ENCODE results near the gene KIAA0513.

The KIAA0513 gene

DNA sequence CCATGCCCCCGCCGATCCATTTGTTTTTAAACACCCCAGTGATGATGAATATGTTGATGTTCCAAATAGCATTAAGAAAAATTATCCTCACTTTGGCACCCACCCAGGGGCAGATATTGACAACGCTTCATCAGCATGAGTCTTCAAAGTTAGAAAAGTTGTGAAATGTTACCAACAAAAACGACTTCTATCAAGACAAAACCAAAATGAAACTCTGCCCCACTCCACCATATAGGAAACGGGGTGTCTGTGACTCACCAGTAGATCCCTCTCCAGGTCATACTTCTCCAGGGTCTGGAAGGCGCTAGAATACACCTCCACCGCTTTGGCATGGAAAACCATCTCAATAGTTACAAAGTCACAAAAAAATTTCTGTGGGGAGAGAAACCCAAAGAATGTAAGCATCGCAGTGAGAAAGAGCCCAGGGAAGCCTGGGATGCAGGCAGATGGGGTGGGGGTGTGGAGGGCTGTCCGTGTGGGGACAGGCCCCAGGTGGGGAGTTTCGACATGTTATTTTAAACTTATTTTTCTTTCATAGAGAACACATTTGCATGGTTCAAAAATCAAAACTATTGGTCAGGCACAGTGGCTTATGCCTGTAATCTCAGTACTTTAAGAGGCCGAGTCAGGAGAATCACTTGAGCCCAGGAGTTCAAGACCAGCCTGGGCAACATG lies 74.5 kb downstream of the KIAA0513 start:
- H3K4me2 ChIP-seq = peak overlapping the region; percentile 66 to 91 (median 83)
- H3K4me1 ChIP-seq = peaks cover 37 to 67% (median 60%) of the 10 kb centered on the region in 10 experiments
- peak overlapping the region in 7 of 11 experiments; percentile 8 to 69 (median 32); a peak in 9 of 22 replicates for H3K27ac ChIP-seq
- no peak overlapping the region for H3K9ac ChIP-seq
- no peak for TF ChIP-seq Cebpa-rat (IDR thresholded peaks at IDR 0.05)
- H4K20me1 ChIP-seq = no peaks in the 10 kb centered on the region
- H3K36me3 ChIP-seq = no peaks in the 10 kb centered on the region
- H3K27me3 ChIP-seq = no peaks in the 10 kb centered on the region
- no peak overlapping the region for H3K4me3 ChIP-seq
- no peaks in the 10 kb centered on the region for H3K9me3 ChIP-seq (replicated peaks in 1 of 11)

DNA sequence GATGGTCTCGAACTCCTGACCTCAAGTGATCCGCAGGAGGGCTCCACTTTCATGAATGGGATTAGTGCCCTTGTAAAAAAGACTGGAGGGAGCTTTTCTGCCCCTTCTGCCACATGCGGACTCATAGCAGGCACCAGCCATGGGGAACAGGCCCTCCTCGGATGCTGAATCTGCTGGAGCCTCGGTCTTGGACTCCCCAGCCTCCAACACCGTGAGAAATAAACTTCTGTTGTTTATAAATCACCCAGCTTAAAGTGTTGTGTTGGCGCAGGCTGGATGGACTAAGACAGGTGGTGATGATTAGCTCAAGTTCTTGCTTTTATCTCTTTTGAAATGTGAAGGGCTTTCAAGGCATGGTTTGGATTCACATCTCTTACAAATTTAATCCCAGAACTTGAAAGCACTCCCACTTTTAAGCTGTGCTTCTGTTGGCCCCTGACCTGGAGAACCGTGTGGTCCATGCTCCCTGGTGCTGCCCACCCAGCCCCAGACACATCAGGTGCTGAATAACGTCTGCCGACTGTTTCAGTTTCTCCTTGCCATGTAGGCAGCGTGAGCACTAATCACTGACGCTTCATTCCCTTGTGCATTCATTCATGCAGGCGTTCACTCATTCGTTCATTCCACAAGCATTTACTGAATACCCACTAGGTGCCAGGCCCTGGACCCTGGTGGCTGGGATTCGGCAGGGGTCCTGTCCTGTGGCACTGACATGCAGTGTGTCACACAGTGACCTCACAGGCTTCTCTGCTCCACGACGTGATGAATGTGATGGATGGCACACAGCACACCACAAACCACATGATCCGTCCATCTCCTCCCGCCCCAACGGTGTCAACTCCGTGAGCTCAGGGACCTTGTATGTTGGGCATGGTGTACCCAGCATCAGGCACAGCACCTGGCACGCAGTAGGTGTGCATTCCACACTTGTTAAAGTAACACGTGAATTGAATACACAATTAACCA lies 75.8 kb downstream of the KIAA0513 start:
- peak overlapping the region in 8 of 11 experiments; percentile 51 to 70 (median 62); a peak in 14 of 22 replicates for H3K27ac ChIP-seq
- no peaks in the 10 kb centered on the region for H3K36me3 ChIP-seq
- H4K20me1 ChIP-seq = no peaks in the 10 kb centered on the region
- no peaks in the 10 kb centered on the region for H3K27me3 ChIP-seq
- H3K9me3 ChIP-seq (replicated peaks in 1 of 11) = no peaks in the 10 kb centered on the region
- peak overlapping the region; percentile 66 to 91 (median 83) for H3K4me2 ChIP-seq
- peak overlapping the region in 4 of 11 experiments; percentile 30 to 60 (median 45); a peak in 4 of 22 replicates for H3K9ac ChIP-seq
- TF ChIP-seq Cebpa-rat (IDR thresholded peaks at IDR 0.05) = no peak
- H3K4me3 ChIP-seq = no peak overlapping the region
- H3K4me1 ChIP-seq = peaks cover 37 to 78% (median 65%) of the 10 kb centered on the region in 10 experiments

DNA sequence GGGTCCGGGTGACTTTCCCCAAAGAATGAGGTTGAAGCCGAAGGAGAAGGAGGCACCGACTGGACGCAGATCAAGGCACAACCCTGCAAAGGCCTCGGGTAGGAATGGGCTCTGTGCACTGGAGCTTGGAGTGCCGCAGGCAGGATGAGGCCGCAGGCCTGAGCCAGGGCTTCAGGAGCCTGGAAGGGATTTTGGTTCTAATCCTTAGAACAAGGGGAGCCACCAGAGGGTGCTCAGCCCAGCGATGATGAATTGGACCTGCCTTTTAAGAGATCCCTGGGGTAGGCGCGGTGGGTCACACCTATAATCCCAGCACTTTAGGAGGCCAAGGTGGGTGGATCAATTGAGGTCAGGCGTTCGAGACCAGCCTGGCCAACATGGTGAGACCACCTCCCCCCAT lies 76.6 kb downstream of the KIAA0513 start:
- peak overlapping the region; percentile 66 to 91 (median 83) for H3K4me2 ChIP-seq
- H3K27ac ChIP-seq = peak overlapping the region in 9 of 11 experiments; percentile 50 to 70 (median 61); a peak in 16 of 22 replicates
- H4K20me1 ChIP-seq = no peaks in the 10 kb centered on the region
- TF ChIP-seq Cebpa-rat (IDR thresholded peaks at IDR 0.05) = no peak
- no peak overlapping the region for H3K4me3 ChIP-seq
- H3K9me3 ChIP-seq (replicated peaks in 1 of 11) = no peaks in the 10 kb centered on the region
- no peaks in the 10 kb centered on the region for H3K36me3 ChIP-seq
- peaks cover 37 to 81% (median 70%) of the 10 kb centered on the region in 10 experiments for H3K4me1 ChIP-seq
- H3K27me3 ChIP-seq = no peaks in the 10 kb centered on the region
- peak overlapping the region in 7 of 11 experiments; percentile 15 to 60 (median 47); a peak in 10 of 22 replicates for H3K9ac ChIP-seq

DNA sequence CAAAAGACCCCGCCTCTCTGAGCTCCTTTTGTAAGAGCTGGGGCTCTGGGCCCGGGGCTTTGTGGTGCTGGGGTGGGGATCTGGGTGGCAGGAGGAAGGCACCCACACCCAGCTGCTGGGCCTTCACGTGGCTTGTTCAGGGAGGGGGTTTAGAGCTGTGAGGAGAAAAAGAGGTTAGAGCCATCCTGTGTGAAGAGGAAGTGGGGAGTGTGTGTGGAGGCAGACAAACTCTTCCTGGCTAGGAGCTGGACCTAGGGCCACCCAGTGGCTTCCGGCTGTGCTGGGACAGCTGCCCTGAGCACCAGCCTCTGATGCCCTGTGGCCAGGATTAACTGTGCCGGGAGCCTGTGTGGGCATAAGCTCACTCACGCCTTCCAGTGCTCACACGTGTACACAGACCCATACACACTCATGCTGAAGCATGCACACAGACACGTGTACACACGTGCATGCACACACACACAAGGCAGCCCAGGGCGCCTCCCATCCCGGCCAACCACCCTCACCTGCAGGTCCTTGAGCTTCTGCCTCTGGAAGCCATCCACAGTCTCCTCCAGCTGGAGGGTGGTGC lies 77.3 kb downstream of the KIAA0513 start:
- Histone ChIP-seq H4K20me1 (no peaks in the 10 kb centered on the region), H3K4me1 (peaks cover 37 to 89% (median 77%) of the 10 kb centered on the region in 10 experiments), H3K9me3 (replicated peaks in 1 of 11) (no peaks in the 10 kb centered on the region), H3K36me3 (no peaks in the 10 kb centered on the region), H3K4me2 (peak overlapping the region; percentile 66 to 91 (median 83)), H3K9ac (peak overlapping the region in 9 of 11 experiments; percentile 15 to 60 (median 41); a peak in 14 of 22 replicates), H3K27ac (peak overlapping the region in 9 of 11 experiments; percentile 50 to 70 (median 61); a peak in 18 of 22 replicates), H3K27me3 (no peaks in the 10 kb centered on the region), H3K4me3 (no peak overlapping the region)
- TF ChIP-seq Cebpa-rat (IDR thresholded peaks at IDR 0.05) = no peak

DNA sequence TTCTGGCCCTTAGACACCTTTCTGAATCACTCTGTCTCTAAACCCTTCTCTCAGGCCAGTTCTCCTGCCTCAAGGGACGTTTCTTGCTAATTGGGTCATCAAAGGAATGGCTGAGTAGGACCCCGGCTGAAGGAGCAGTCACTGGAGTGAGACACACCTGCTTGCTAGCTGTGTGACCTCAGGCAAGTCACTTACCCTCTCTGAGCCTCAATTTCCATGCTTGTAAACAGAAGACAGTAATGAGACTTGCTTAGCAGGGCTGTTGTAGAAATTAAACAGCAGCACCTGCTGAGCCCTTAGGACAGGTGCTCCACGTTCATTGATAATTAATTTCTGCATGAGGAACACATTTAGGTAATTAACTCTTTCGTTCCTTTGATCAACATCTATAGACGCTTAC lies 77.9 kb downstream of the KIAA0513 start:
- Histone ChIP-seq H3K9me3 (replicated peaks in 1 of 11) (no peaks in the 10 kb centered on the region), H4K20me1 (no peaks in the 10 kb centered on the region), H3K27ac (peak overlapping the region in 9 of 11 experiments; percentile 50 to 70 (median 61); a peak in 15 of 22 replicates), H3K27me3 (no peaks in the 10 kb centered on the region), H3K36me3 (no peaks in the 10 kb centered on the region), H3K9ac (peak overlapping the region in 5 of 11 experiments; percentile 30 to 60 (median 47); a peak in 9 of 22 replicates), H3K4me1 (peaks cover 37 to 94% (median 82%) of the 10 kb centered on the region in 10 experiments), H3K4me3 (no peak overlapping the region), H3K4me2 (peak overlapping the region; percentile 66 to 91 (median 83))
- no peak for TF ChIP-seq Cebpa-rat (IDR thresholded peaks at IDR 0.05)

DNA sequence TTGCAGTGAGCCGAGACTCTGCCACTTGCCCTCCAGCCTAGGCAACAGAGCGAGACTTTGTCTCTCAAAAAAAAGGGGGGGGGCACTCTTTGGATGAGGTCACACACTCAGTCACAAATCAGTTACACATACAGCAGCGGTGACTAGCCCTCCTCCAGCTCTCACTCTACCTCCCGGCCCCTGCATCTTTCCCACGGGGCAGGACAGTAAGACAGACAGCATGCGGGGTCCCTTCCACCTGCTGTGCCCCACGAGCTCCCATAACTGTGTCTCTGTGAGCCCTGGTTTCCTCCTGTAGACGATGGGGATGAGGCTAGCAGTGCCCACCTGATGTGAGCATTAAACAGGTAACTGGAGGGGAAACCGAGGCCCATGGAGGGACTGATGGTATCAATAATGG lies 79.5 kb downstream of the KIAA0513 start:
- H3K9me3 ChIP-seq (replicated peaks in 1 of 11) = no peaks in the 10 kb centered on the region
- no peaks in the 10 kb centered on the region for H3K36me3 ChIP-seq
- H3K4me3 ChIP-seq = no peak overlapping the region
- H3K4me2 ChIP-seq = peak overlapping the region in 5 of 11 experiments; percentile 13 to 91 (median 24); a peak in 5 of 22 replicates
- no peak overlapping the region for H3K9ac ChIP-seq
- H4K20me1 ChIP-seq = no peaks in the 10 kb centered on the region
- TF ChIP-seq Cebpa-rat (IDR thresholded peaks at IDR 0.05) = no peak
- peaks cover 36 to 87% (median 78%) of the 10 kb centered on the region in 10 experiments for H3K4me1 ChIP-seq
- H3K27ac ChIP-seq = no peak overlapping the region
- H3K27me3 ChIP-seq = no peaks in the 10 kb centered on the region

DNA sequence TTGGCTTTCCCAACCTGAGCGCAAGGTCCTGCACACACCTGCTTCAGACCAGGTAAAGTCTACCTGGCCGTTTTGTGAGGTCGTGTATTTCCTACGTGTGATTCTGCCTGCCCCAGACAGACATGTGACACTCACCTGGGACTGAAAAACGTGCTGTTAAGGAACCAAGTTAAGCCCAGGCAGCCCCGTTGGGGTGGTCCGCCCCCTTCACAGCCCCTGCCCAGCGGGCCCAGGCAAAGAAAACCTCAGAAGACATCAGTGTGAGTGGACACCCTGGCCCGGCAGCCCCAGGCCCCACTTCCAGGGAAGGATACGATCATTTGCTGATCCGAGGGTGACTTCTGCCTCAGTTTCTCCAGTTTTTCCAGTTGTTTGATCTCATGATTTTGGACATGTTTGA lies 79.9 kb downstream of the KIAA0513 start:
- no peak overlapping the region for H3K9ac ChIP-seq

DNA sequence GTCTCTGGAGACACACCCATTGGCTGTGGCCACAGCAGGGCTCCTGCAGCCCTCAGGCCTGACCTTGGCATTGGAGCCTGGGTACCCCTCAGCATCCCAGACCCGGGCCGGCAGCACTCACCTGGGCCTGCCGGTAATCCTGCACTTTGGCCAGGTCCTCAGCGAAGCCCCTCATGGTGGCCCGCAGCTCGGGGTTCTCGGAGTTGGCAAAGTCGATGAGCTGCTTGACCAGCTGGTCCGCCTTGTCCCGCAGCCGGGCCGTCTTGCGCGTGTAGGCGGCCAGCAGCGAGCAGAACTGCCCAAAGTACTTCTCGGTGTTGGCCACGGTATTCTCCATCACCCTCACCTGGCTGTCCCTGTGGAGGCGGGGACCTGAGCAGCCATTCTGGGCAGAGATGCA lies 82.5 kb downstream of the KIAA0513 start:
- no peak for TF ChIP-seq Cebpa-rat (IDR thresholded peaks at IDR 0.05)
- Histone ChIP-seq H4K20me1 (no peaks in the 10 kb centered on the region), H3K4me1 (peaks cover 17 to 83% (median 72%) of the 10 kb centered on the region in 10 experiments), H3K4me3 (no peak overlapping the region), H3K27me3 (no peaks in the 10 kb centered on the region), H3K9me3 (replicated peaks in 1 of 11) (no peaks in the 10 kb centered on the region), H3K36me3 (no peaks in the 10 kb centered on the region), H3K9ac (no peak overlapping the region), H3K4me2 (peak overlapping the region in 8 of 11 experiments; percentile 30 to 60 (median 40); a peak in 14 of 22 replicates), H3K27ac (no peak overlapping the region)

More for the DNA sequence above, 79.9 kb downstream of the KIAA0513 start:
- Histone ChIP-seq H3K27me3 (no peaks in the 10 kb centered on the region), H3K4me3 (no peak overlapping the region), H3K9me3 (replicated peaks in 1 of 11) (no peaks in the 10 kb centered on the region), H4K20me1 (no peaks in the 10 kb centered on the region), H3K36me3 (no peaks in the 10 kb centered on the region), H3K27ac (0 out of 22 replicates have a peak overlapping the region, but pooled peaks of 2 of the 11 experiments have one; percentile 34 to 47), H3K4me1 (peaks cover 36 to 87% (median 78%) of the 10 kb centered on the region in 10 experiments), H3K4me2 (peak overlapping the region in 4 of 11 experiments; percentile 13 to 91 (median 40); a peak in 1 of 22 replicates)
- TF ChIP-seq Cebpa-rat (IDR thresholded peaks at IDR 0.05) = no peak
